K562 (cell line): Measurements from ENCODE around the gene RNF224. TPM values are rescaled to one million over a fixed set of nuclear protein-coding genes. Genes with fewer than 3 reads are reported as not detected.

ENCODE experiments used
- ARID1B ChIP-seq: fragments of 450-650 bp; IDR thresholded peaks from 2 replicates; pipeline ENCODE4 v1.6.1; 2016; ENCODE audit warnings: antibody characterized with exemption, mild to moderate bottlenecking, inconsistent platforms
- CBX1 ChIP-seq: sonication (generic); IDR thresholded peaks from 2 replicates; pipeline ENCODE4 v1.6.1; 2016; ENCODE audit warnings: antibody characterized with exemption, low read depth, mild to moderate bottlenecking
- CC2D1A ChIP-seq: fragments of 450-650 bp; IDR thresholded peaks from 2 replicates; pipeline ENCODE4 v1.6.1; 2017; ENCODE audit warnings: mild to moderate bottlenecking
- CREM ChIP-seq: IDR thresholded peaks from 2 replicates; pipeline ENCODE4 v1.6.1; 2014; ENCODE audit warnings: antibody characterized with exemption, low read depth
- CXXC5 ChIP-seq: fragments of 250-450 bp; sonication (Bioruptor Pico); IDR thresholded peaks from 2 replicates; pipeline ENCODE4 v1.8.0; 2022; ENCODE audit warnings: inconsistent platforms, mild to moderate bottlenecking, moderate library complexity
- DACH1 ChIP-seq: fragments of 450-650 bp; IDR thresholded peaks from 2 replicates; pipeline ENCODE4 v1.6.1; 2018; ENCODE audit not compliant: partially characterized antibody
- ETV5 ChIP-seq: sonication (generic); formaldehyde crosslinking; IDR thresholded peaks from 2 replicates; pipeline ENCODE4 v1.4.0; 2020; ENCODE audit warnings: low read depth, mild to moderate bottlenecking, missing genetic modification reagents
- FOXP1 ChIP-seq: sonication (generic); formaldehyde crosslinking; IDR thresholded peaks from 2 replicates; pipeline ENCODE4 v1.8.0; 2022; ENCODE audit warnings: mild to moderate bottlenecking, missing genetic modification reagents
- GABPA ChIP-seq: fragments of 200-800 bp; sonication (Bioruptor generic); conservative IDR thresholded peaks from 2 replicates; pipeline ENCODE4 v1.6.1; 2016; ENCODE audit warnings: low read depth, missing genetic modification characterization, missing compliant biosample characterization
- HDAC1 ChIP-seq, 2 experiments: fragments of 450-650 bp; IDR thresholded peaks; 2 replicates each; pipeline ENCODE4 v1.6.1; 2016 to 2017; ENCODE audit warnings: inconsistent platforms in 1 of 2, mild to moderate bottlenecking in 1 of 2, moderate library complexity in 1 of 2
- MAZ ChIP-seq, 2 experiments: fragments of 450-650 bp in 1 of 2; sonication (generic) in 1 of 2; formaldehyde crosslinking; IDR thresholded peaks in 1 of 2; conservative IDR thresholded peaks in 1 of 2; 2 replicates each; pipeline versions ENCODE4 v1.4.0 to v1.5.0; 2020; ENCODE audit warnings: mild to moderate bottlenecking in 1 of 2, missing genetic modification reagents in 1 of 2
- MEIS2 ChIP-seq: fragments of 450-650 bp; IDR thresholded peaks from 2 replicates; pipeline ENCODE4 v1.6.1; 2014; ENCODE audit warnings: mild to moderate bottlenecking; ENCODE audit not compliant: partially characterized antibody
- NCOA6 ChIP-seq: fragments of 450-650 bp; IDR thresholded peaks from 2 replicates; pipeline ENCODE4 v1.6.1; 2017; ENCODE audit warnings: mild to moderate bottlenecking
- PPARD ChIP-seq: fragments of 250-450 bp; sonication (Bioruptor Pico); IDR thresholded peaks from 2 replicates; pipeline ENCODE4 v1.8.0; 2022; ENCODE audit warnings: inconsistent platforms, mild to moderate bottlenecking, moderate library complexity
- TAF9B ChIP-seq: fragments of 450-650 bp; IDR thresholded peaks from 2 replicates; pipeline ENCODE4 v1.6.1; 2018; ENCODE audit warnings: mild to moderate bottlenecking; ENCODE audit not compliant: partially characterized antibody
- TCFL5 ChIP-seq: fragments of 250-450 bp; sonication (Bioruptor Pico); conservative IDR thresholded peaks from 2 replicates; pipeline ENCODE4 v1.6.1; 2021; ENCODE audit warnings: mild to moderate bottlenecking, moderate library complexity, matching md5 sums
- ZBED1 ChIP-seq: IDR thresholded peaks from 2 replicates; pipeline ENCODE4 v1.6.1; 2014
- ZNF668 ChIP-seq: fragments of 250-450 bp; sonication (Bioruptor Pico); IDR thresholded peaks from 2 replicates; pipeline ENCODE4 v1.8.0; 2022; ENCODE audit warnings: mild to moderate bottlenecking, inconsistent platforms
- polyA plus RNA-seq, 8 experiments: library from polyadenylated mRNA; depleted of rRNA in 4 of 8; stranded (reverse) in 5 of 8; unstranded in 3 of 8; fragments of >200 nt; fragmentation: Nextera tagmentation in 2 of 8; fragmentation: Illumina TruSeq in 1 of 8; extraction: Ambion mirVana in 2 of 8; extraction: Trizol in 1 of 8; gene quantifications; 2 replicates each; pipeline versions ENCODE4 v1.2.1 to v1.2.3, GENCODE V29; 2011 to 2014; ENCODE audit warnings: inconsistent platforms in 1 of 8, missing spikeins in 1 of 8
- total RNA-seq, 7 experiments: library from RNA; depleted of rRNA in 6 of 7; stranded (reverse); fragments of >200 nt in 6 of 7; fragmentation: Illumina TruSeq in 2 of 7; extraction: Trizol in 2 of 7; gene quantifications; 2 replicates each; pipeline versions ENCODE4 v1.2.1 to v1.2.3, GENCODE V29; 2011 to 2021; ENCODE audit warnings: low replicate concordance in 1 of 7
- TF ChIP-seq, protein P1 (sequence below), 2 experiments: fragments of 450-650 bp in 1 of 2; sonication (generic) in 1 of 2; formaldehyde crosslinking in 1 of 2; IDR thresholded peaks in 1 of 2; conservative IDR thresholded peaks in 1 of 2; 2 replicates each; pipeline versions ENCODE4 v1.6.1 to v1.8.1; 2016 to 2023; ENCODE audit warnings: mild to moderate bottlenecking in 2 of 2, moderate library complexity in 2 of 2, inconsistent platforms in 1 of 2, missing genetic modification reagents in 1 of 2
- TF ChIP-seq, protein P2 (sequence below): sonication (generic); formaldehyde crosslinking; IDR thresholded peaks from 2 replicates; pipeline ENCODE4 v1.8.1; 2023; ENCODE audit warnings: mild to moderate bottlenecking, missing genetic modification reagents
- TF ChIP-seq, protein P3 (sequence below): fragments of 450-650 bp; formaldehyde crosslinking; IDR thresholded peaks from 2 replicates; pipeline ENCODE4 v1.4.0; 2020; ENCODE audit warnings: mild to moderate bottlenecking, moderate library complexity
- TF ChIP-seq, protein P4 (sequence below): fragments of 450-650 bp; IDR thresholded peaks from 2 replicates; pipeline ENCODE4 v1.6.1; 2016; ENCODE audit warnings: low read depth, mild to moderate bottlenecking, moderate library complexity
- TF ChIP-seq, protein P5 (sequence below): sonication (generic); formaldehyde crosslinking; IDR thresholded peaks from 2 replicates; pipeline ENCODE4 v1.8.0; 2022; ENCODE audit warnings: mild to moderate bottlenecking, missing genetic modification reagents

Gene RNF224
- total and polyA plus RNA-seq, 9 of the 15 experiments (the other 6 are each of a cell fraction or from before 2014, with no cell fraction given): not detected

DNA sequence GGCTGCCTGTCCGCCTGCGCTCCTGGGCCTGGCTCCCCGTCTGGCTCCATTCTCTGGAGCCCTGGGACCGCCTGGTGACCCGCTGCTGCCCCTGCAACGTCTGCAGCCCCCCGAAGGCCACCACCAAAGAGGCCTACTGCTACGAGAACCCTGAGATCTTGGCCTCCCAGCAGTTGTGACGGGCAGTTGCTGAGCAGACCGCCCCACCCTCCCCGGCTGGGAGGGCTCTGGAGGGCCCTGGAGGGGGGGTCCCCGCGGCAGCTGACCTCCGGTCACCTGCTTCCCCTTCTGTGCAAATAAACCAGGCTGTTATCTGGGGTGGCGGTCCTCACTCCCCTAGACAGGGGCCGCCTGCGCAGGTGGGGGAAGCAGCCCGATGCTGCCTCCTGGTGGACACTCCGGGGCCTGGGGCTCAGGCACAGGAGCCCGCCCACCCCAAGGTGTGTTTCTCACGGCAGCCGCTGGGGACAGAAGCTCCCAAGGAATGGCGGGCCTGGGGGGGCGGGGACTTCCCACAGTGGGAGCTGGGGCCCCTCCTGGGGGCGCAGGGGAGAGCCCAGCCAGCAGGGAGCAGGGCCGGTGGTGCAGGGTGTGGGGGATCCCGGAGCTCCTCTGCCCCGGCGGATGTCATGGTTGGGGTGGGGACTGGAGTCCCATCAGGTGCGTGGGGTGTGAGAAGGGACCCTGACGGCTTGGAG lies 9.1 kb downstream of the RNF224 start (continued):
- no peak for TF ChIP-seq NCOA6
- TF ChIP-seq, protein P1, sequence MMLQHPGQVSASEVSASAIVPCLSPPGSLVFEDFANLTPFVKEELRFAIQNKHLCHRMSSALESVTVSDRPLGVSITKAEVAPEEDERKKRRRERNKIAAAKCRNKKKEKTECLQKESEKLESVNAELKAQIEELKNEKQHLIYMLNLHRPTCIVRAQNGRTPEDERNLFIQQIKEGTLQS (IDR thresholded peaks at IDR 0.05): no peak
- TF ChIP-seq, protein P1 (CRISPR knock-in tag; conservative IDR thresholded peaks at IDR 0.05): peak; percentile 71; the same call in 1 of the 2 replicates
- TF ChIP-seq, protein P2, sequence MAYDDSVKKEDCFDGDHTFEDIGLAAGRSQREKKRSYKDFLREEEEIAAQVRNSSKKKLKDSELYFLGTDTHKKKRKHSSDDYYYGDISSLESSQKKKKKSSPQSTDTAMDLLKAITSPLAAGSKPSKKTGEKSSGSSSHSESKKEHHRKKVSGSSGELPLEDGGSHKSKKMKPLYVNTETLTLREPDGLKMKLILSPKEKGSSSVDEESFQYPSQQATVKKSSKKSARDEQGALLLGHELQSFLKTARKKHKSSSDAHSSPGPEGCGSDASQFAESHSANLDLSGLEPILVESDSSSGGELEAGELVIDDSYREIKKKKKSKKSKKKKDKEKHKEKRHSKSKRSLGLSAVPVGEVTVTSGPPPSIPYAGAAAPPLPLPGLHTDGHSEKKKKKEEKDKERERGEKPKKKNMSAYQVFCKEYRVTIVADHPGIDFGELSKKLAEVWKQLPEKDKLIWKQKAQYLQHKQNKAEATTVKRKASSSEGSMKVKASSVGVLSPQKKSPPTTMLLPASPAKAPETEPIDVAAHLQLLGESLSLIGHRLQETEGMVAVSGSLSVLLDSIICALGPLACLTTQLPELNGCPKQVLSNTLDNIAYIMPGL (CRISPR knock-in tag): peak; percentile 43
- TF ChIP-seq, protein P3, sequence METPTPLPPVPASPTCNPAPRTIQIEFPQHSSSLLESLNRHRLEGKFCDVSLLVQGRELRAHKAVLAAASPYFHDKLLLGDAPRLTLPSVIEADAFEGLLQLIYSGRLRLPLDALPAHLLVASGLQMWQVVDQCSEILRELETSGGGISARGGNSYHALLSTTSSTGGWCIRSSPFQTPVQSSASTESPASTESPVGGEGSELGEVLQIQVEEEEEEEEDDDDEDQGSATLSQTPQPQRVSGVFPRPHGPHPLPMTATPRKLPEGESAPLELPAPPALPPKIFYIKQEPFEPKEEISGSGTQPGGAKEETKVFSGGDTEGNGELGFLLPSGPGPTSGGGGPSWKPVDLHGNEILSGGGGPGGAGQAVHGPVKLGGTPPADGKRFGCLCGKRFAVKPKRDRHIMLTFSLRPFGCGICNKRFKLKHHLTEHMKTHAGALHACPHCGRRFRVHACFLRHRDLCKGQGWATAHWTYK: no peak
- no peak for TF ChIP-seq TCFL5
- TF ChIP-seq ZNF668 (CRISPR knock-in tag): no peak
- TF ChIP-seq ETV5 (CRISPR knock-in tag): peak; percentile 92
- no peak for TF ChIP-seq GABPA (tag)
- TF ChIP-seq CXXC5 (CRISPR knock-in tag): peak; percentile 80
- no peak for TF ChIP-seq ZBED1
- peak; percentile 97 to 99 for TF ChIP-seq MAZ (CRISPR knock-in tag; conservative IDR thresholded peaks at IDR 0.05 in 1 of 2, IDR thresholded peaks at IDR 0.05 in 1 of 2)
- TF ChIP-seq, protein P4, sequence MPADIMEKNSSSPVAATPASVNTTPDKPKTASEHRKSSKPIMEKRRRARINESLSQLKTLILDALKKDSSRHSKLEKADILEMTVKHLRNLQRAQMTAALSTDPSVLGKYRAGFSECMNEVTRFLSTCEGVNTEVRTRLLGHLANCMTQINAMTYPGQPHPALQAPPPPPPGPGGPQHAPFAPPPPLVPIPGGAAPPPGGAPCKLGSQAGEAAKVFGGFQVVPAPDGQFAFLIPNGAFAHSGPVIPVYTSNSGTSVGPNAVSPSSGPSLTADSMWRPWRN: 0 out of 2 replicates have a peak, but pooled peaks have one; percentile 60
- TF ChIP-seq PPARD (CRISPR knock-in tag): no peak
- TF ChIP-seq FOXP1 (CRISPR knock-in tag): peak; percentile 88; the same call in 1 of the 2 replicates
- TF ChIP-seq, protein P5, sequence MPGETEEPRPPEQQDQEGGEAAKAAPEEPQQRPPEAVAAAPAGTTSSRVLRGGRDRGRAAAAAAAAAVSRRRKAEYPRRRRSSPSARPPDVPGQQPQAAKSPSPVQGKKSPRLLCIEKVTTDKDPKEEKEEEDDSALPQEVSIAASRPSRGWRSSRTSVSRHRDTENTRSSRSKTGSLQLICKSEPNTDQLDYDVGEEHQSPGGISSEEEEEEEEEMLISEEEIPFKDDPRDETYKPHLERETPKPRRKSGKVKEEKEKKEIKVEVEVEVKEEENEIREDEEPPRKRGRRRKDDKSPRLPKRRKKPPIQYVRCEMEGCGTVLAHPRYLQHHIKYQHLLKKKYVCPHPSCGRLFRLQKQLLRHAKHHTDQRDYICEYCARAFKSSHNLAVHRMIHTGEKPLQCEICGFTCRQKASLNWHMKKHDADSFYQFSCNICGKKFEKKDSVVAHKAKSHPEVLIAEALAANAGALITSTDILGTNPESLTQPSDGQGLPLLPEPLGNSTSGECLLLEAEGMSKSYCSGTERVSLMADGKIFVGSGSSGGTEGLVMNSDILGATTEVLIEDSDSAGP (CRISPR knock-in tag): no peak
- TF ChIP-seq DACH1: peak; percentile 62
- peak; percentile 72; the same call in 1 of the 2 replicates for TF ChIP-seq CC2D1A
- TF ChIP-seq TAF9B: no peak
- peak; percentile 39; the same call in 1 of the 2 replicates for TF ChIP-seq CBX1
- peak; percentile 85 for TF ChIP-seq ARID1B
- TF ChIP-seq MEIS2: peak; percentile 59
- peak; percentile 61; the same call in 1 of the 2 replicates for TF ChIP-seq CREM
- peak in 1 of 2 experiments; percentile 21; a peak in 1 of 4 replicates for TF ChIP-seq HDAC1 (IDR thresholded peaks at IDR 0.05)
